NCI-H2227 treated with DMSO at 0.1 percent for 48 hours (cell line): ENCODE data around the gene ODAD2.
A peak's percentile ranks its signal among the peaks of the same experiment; 100 is the strongest.
"Not testable (repeated sequence)": the region's sequence is repeated elsewhere in the genome, so short reads cannot be mapped to it uniquely, and the experiment has no call there.

Experiments used
- DNase-seq: peaks from one replicate; lab custom pipeline; 2025; lab: John Stamatoyannopoulos, UW

Gene ODAD2

GRCh38 chr10:27969931-27970330 is 28.9 kb downstream of the ODAD2 start:
- DNase-seq: not testable (repeated sequence)

- no peak for DNase-seq
These were observed 39.7 kb downstream of the ODAD2 start for GRCh38 chr10:27959093-27959715.

GRCh38 chr10:27958383-27958782 is 40.5 kb downstream of the ODAD2 start:
- DNase-seq: not testable (repeated sequence)

- DNase-seq: no peak
These were observed 48.7 kb downstream of the ODAD2 start for GRCh38 chr10:27950242-27950564.

- no peak for DNase-seq
These were observed 49.2 kb downstream of the ODAD2 start for GRCh38 chr10:27949528-27950241.

- DNase-seq: no peak
These were observed 50.7 kb downstream of the ODAD2 start for GRCh38 chr10:27948186-27948585.

- no peak for DNase-seq
These were observed 51.3 kb downstream of the ODAD2 start for GRCh38 chr10:27947540-27947939.

GRCh38 chr10:27944005-27944404 is 54.9 kb downstream of the ODAD2 start:
- no peak for DNase-seq

- no peak for DNase-seq
These were observed 84.0 kb downstream of the ODAD2 start for GRCh38 chr10:27914888-27915287.

- DNase-seq: no peak
These were observed 86.6 kb downstream of the ODAD2 start for GRCh38 chr10:27912231-27912630.

- no peak for DNase-seq
These were observed 87.3 kb downstream of the ODAD2 start for GRCh38 chr10:27911539-27911938.

- no peak for DNase-seq
These were observed 87.9 kb downstream of the ODAD2 start for GRCh38 chr10:27911011-27911410.

- no peak for DNase-seq
These were observed 90.6 kb downstream of the ODAD2 start for GRCh38 chr10:27908231-27908630.

GRCh38 chr10:27899485-27899884 is 99.4 kb downstream of the ODAD2 start:
- not testable (repeated sequence) for DNase-seq

- DNase-seq: no peak
These were observed 99.8 kb downstream of the ODAD2 start for GRCh38 chr10:27899058-27899457.

GRCh38 chr10:27893358-27893954 is 105.4 kb downstream of the ODAD2 start:
- DNase-seq: no peak

- no peak for DNase-seq
These were observed 107.9 kb downstream of the ODAD2 start for GRCh38 chr10:27890971-27891370.

- no peak for DNase-seq
These were observed 109.4 kb downstream of the ODAD2 start for GRCh38 chr10:27889518-27889917.

- no peak for DNase-seq
These were observed 114.7 kb downstream of the ODAD2 start for GRCh38 chr10:27884185-27884641.

- DNase-seq: no peak
These were observed 120.6 kb downstream of the ODAD2 start for GRCh38 chr10:27878281-27878680.

- DNase-seq: no peak
These were observed 133.7 kb downstream of the ODAD2 start for GRCh38 chr10:27865221-27865635.

- no peak for DNase-seq
These were observed 137.1 kb downstream of the ODAD2 start for GRCh38 chr10:27861781-27862180.

GRCh38 chr10:27857616-27858015 is 141.3 kb downstream of the ODAD2 start:
- peak; percentile 1 for DNase-seq
